ENCODE results near the gene PGPEP1. TPM values are rescaled to one million over a fixed set of nuclear protein-coding genes. Genes with fewer than 3 reads are reported as not detected.

The PGPEP1 gene
- total RNA-seq, 1 donor from 2014 or later: 38.8 TPM

DNA sequence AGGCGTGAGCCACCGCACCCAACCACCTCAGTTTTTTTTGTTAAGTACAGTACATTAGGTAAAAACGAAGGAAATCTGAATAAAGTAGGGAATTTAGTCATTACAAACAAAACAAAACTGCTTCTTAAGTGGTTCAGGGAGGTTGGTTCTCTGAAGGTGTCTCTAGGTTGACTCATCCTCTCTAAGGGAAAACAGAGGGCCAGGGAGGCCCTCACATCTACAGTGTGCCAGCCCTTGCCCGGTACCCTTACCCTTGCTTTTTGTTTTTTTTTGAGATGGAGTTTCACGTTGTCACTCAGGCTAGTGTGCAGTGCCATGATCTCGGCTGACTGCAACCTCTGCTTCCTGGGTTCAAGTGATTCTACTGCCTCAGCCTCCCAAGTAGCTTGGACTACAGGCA lies 41.8 kb upstream of the PGPEP1 start:
- Histone ChIP-seq H3K27ac (replicated peaks) (no peak overlapping the region), H3K4me1 (peaks cover 38% of the 10 kb centered on the region), H3K4me3 (no peak overlapping the region), H3K27me3 (ENCODE audit: low read depth) (no peaks in the 10 kb centered on the region), H3K9me3 (replicated peaks) (no peaks in the 10 kb centered on the region), H3K36me3 (no peaks in the 10 kb centered on the region)
- TF ChIP-seq CTCF (IDR thresholded peaks at IDR 0.05; ENCODE audit: borderline replicate concordance): no peak
- DNase-seq: no peak
- intact Hi-C loops (cut with micrococcal nuclease): no loop called here

- peaks cover 43% of the 10 kb centered on the region for H3K4me1 ChIP-seq
- H3K27ac ChIP-seq (replicated peaks): no peak overlapping the region
- no peaks in the 10 kb centered on the region for H3K9me3 ChIP-seq (replicated peaks)
- H3K36me3 ChIP-seq: no peaks in the 10 kb centered on the region
- no peak for DNase-seq
- H3K27me3 ChIP-seq (ENCODE audit: low read depth): no peaks in the 10 kb centered on the region
- no peak for TF ChIP-seq CTCF (IDR thresholded peaks at IDR 0.05; ENCODE audit: borderline replicate concordance)
- H3K4me3 ChIP-seq: no peak overlapping the region
- intact Hi-C loops (cut with micrococcal nuclease): no loop called here
Measured at GRCh38 chr19:18299654-18300053, 40.7 kb upstream of the PGPEP1 start.

GRCh38 chr19:18300930-18301717 lies 39.3 kb upstream of the PGPEP1 start:
- H3K9me3 ChIP-seq (replicated peaks): no peaks in the 10 kb centered on the region
- H3K4me3 ChIP-seq: no peak overlapping the region
- DNase-seq: peak; percentile 78
- H3K27me3 ChIP-seq (ENCODE audit: low read depth): no peaks in the 10 kb centered on the region
- no peak for TF ChIP-seq CTCF (IDR thresholded peaks at IDR 0.05; ENCODE audit: borderline replicate concordance)
- intact Hi-C loops (cut with micrococcal nuclease): no loop called here
- peaks cover 58% of the 10 kb centered on the region for H3K4me1 ChIP-seq
- H3K27ac ChIP-seq (replicated peaks): peak overlapping the region; percentile 99
- H3K36me3 ChIP-seq: no peaks in the 10 kb centered on the region

- Histone ChIP-seq H3K4me1 (peaks cover 64% of the 10 kb centered on the region), H3K9me3 (replicated peaks) (no peaks in the 10 kb centered on the region), H3K36me3 (no peaks in the 10 kb centered on the region), H3K27ac (replicated peaks) (peak overlapping the region; percentile 99), H3K27me3 (ENCODE audit: low read depth) (no peaks in the 10 kb centered on the region), H3K4me3 (no peak overlapping the region)
- intact Hi-C loops (cut with micrococcal nuclease): no loop called here
- TF ChIP-seq CTCF (IDR thresholded peaks at IDR 0.05; ENCODE audit: borderline replicate concordance): no peak
- DNase-seq: no peak
Measured at GRCh38 chr19:18301718-18302111, 38.7 kb upstream of the PGPEP1 start.

- no peak for TF ChIP-seq CTCF (IDR thresholded peaks at IDR 0.05; ENCODE audit: borderline replicate concordance)
- DNase-seq: peak; percentile 59
- Histone ChIP-seq H3K27ac (replicated peaks) (peak overlapping the region; percentile 99), H3K9me3 (replicated peaks) (no peaks in the 10 kb centered on the region), H3K4me3 (peak overlapping the region; percentile 64), H3K4me1 (peaks cover 78% of the 10 kb centered on the region), H3K27me3 (ENCODE audit: low read depth) (no peaks in the 10 kb centered on the region), H3K36me3 (peaks cover 17% of the 10 kb centered on the region)
- intact Hi-C loops (cut with micrococcal nuclease): no loop called here
Measured at GRCh38 chr19:18304208-18304457, 36.3 kb upstream of the PGPEP1 start.
